ENCODE results near the gene ANO8.

GRCh38 chr19:17294051-17294891 is 40.4 kb downstream of the ANO8 start:
- TF ChIP-seq, protein P1, sequence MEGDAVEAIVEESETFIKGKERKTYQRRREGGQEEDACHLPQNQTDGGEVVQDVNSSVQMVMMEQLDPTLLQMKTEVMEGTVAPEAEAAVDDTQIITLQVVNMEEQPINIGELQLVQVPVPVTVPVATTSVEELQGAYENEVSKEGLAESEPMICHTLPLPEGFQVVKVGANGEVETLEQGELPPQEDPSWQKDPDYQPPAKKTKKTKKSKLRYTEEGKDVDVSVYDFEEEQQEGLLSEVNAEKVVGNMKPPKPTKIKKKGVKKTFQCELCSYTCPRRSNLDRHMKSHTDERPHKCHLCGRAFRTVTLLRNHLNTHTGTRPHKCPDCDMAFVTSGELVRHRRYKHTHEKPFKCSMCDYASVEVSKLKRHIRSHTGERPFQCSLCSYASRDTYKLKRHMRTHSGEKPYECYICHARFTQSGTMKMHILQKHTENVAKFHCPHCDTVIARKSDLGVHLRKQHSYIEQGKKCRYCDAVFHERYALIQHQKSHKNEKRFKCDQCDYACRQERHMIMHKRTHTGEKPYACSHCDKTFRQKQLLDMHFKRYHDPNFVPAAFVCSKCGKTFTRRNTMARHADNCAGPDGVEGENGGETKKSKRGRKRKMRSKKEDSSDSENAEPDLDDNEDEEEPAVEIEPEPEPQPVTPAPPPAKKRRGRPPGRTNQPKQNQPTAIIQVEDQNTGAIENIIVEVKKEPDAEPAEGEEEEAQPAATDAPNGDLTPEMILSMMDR (IDR thresholded peaks at IDR 0.05): no peak
- TF ChIP-seq EZH2 (IDR thresholded peaks at IDR 0.05; ENCODE audit: borderline replicate concordance, insufficient read depth, low read depth, low read length, poor library complexity, severe bottlenecking): no peak

All from B cell (primary cell).